Right atrium auricular region (tissue), 2 donors: ENCODE data around the gene TMEM170B. TPM values are rescaled to one million over a fixed set of nuclear protein-coding genes. Genes with fewer than 3 reads are reported as not detected.

Source experiments
- DNase-seq: peaks from one replicate; pipeline ENCODE4 v3.0.0-alpha.2; 2019; ENCODE audit warnings: low spot score
- H3K27ac ChIP-seq, 2 donors: fragments of 200-600 bp; sonication (generic); 1 replicate in 1 of 2; 2 replicates in 1 of 2; pipeline ENCODE4 v1.5.1; 2016 to 2019
- H3K27me3 ChIP-seq, 2 donors: fragments of 200-600 bp; sonication (generic); one replicate each; pipeline versions ENCODE4 v1.5.1 to v1.6.0; 2017 to 2019
- H3K36me3 ChIP-seq: fragments of 200-600 bp; sonication (generic); one replicate; pipeline ENCODE4 v1.5.1; 2016
- H3K4me1 ChIP-seq, 2 donors: fragments of 200-600 bp; sonication (generic); one replicate each; pipeline versions ENCODE4 v1.5.1 to v1.6.0; 2017 to 2019
- H3K4me3 ChIP-seq, 2 donors: fragments of 200-600 bp; sonication (generic); 1 replicate in 1 of 2; 2 replicates in 1 of 2; pipeline ENCODE4 v1.5.1; 2017 to 2019; ENCODE audit warnings: mild to moderate bottlenecking in 1 of 2, moderate library complexity in 1 of 2
- H3K9me3 ChIP-seq, 2 donors: fragments of 200-600 bp; sonication (generic); one replicate each; pipeline ENCODE4 v1.5.1; 2019
- CTCF ChIP-seq, 2 donors: fragments of 200-600 bp; sonication (generic); IDR thresholded peaks; one replicate each; pipeline ENCODE4 v1.5.1; 2019; ENCODE audit warnings: antibody characterized with exemption in 2 of 2
- total RNA-seq, 2 donors: library from RNA; depleted of rRNA; stranded (reverse); fragments of >200 nt; gene quantifications; one replicate each; pipeline ENCODE4 v1.1.0, GENCODE V29; 2016

The TMEM170B gene
- total RNA-seq, 2 donors from 2014 or later, result 3.6 to 3.8 TPM

- Histone ChIP-seq H3K27me3 (no peaks in the 10 kb centered on the region), H3K4me1 (peaks cover 0 to 10% of the 10 kb centered on the region in 2 donors), H3K36me3 (no peaks in the 10 kb centered on the region), H3K9me3 (no peaks in the 10 kb centered on the region), H3K27ac (no peak overlapping the region), H3K4me3 (no peak overlapping the region)
- no peak for TF ChIP-seq CTCF (IDR thresholded peaks at IDR 0.05)
- no peak for DNase-seq
Observed at GRCh38 chr6:11500008-11500407, 37.5 kb upstream of the TMEM170B start.

- TF ChIP-seq CTCF (IDR thresholded peaks at IDR 0.05), result no peak
- H3K9me3 ChIP-seq, result peaks cover 0 to 4% of the 10 kb centered on the region in 2 donors
- no peaks in the 10 kb centered on the region for H3K27me3 ChIP-seq
- no peak overlapping the region for H3K27ac ChIP-seq
- H3K4me1 ChIP-seq, result no peaks in the 10 kb centered on the region
- H3K4me3 ChIP-seq, result no peak overlapping the region
- DNase-seq, result no peak
- no peaks in the 10 kb centered on the region for H3K36me3 ChIP-seq
Observed at GRCh38 chr6:11509471-11509870, 28.1 kb upstream of the TMEM170B start.

GRCh38 chr6:11514672-11515071 lies 22.9 kb upstream of the TMEM170B start:
- H3K27ac ChIP-seq, result no peak overlapping the region
- H3K4me1 ChIP-seq, result no peaks in the 10 kb centered on the region
- H3K27me3 ChIP-seq, result no peaks in the 10 kb centered on the region
- H3K4me3 ChIP-seq, result no peak overlapping the region
- no peak for TF ChIP-seq CTCF (IDR thresholded peaks at IDR 0.05)
- peaks cover 0 to 16% of the 10 kb centered on the region in 2 donors for H3K9me3 ChIP-seq
- H3K36me3 ChIP-seq, result no peaks in the 10 kb centered on the region
- no peak for DNase-seq

GRCh38 chr6:11515763-11516162 lies 21.8 kb upstream of the TMEM170B start:
- Histone ChIP-seq H3K4me1 (no peaks in the 10 kb centered on the region), H3K9me3 (peaks cover 0 to 16% of the 10 kb centered on the region in 2 donors), H3K36me3 (no peaks in the 10 kb centered on the region), H3K27ac (no peak overlapping the region), H3K4me3 (no peak overlapping the region), H3K27me3 (no peaks in the 10 kb centered on the region)
- TF ChIP-seq CTCF (IDR thresholded peaks at IDR 0.05), result no peak
- no peak for DNase-seq

GRCh38 chr6:11522812-11523605 lies 14.5 kb upstream of the TMEM170B start:
- Histone ChIP-seq H3K9me3 (peaks cover 0 to 6% of the 10 kb centered on the region in 2 donors), H3K27me3 (no peaks in the 10 kb centered on the region), H3K27ac (no peak overlapping the region), H3K4me1 (no peaks in the 10 kb centered on the region), H3K36me3 (no peaks in the 10 kb centered on the region), H3K4me3 (no peak overlapping the region)
- no peak for DNase-seq
- TF ChIP-seq CTCF (IDR thresholded peaks at IDR 0.05), result no peak
